Panc1 (cell line): ENCODE measurements around the gene CCDC124.

ENCODE experiments used
- CTCF ChIP-seq: fragments of 450-650 bp; IDR thresholded peaks from 2 replicates; pipeline ENCODE4 v1.5.1; 2017; ENCODE audit warnings: mild to moderate bottlenecking
- POLR2AphosphoS5 ChIP-seq: IDR thresholded peaks from 2 replicates; pipeline ENCODE4 v1.6.1; 2012; ENCODE audit warnings: mild to moderate bottlenecking, low read depth, low read length, moderate library complexity
- REST ChIP-seq, 2 experiments: IDR thresholded peaks; 2 replicates each; pipeline ENCODE4 v1.6.1; 2011 to 2012; ENCODE audit warnings: low read depth in 2 of 2, control low read depth in 1 of 2, low read length in 1 of 2, mild to moderate bottlenecking in 1 of 2, moderate library complexity in 1 of 2; ENCODE audit not compliant: insufficient read depth in 1 of 2
- SIN3A ChIP-seq: IDR thresholded peaks from 2 replicates; pipeline ENCODE4 v1.6.1; 2012; ENCODE audit warnings: low read depth, mild to moderate bottlenecking, low read length, moderate library complexity, borderline replicate concordance; ENCODE audit not compliant: insufficient read depth
- TCF7L2 ChIP-seq: IDR thresholded peaks from 2 replicates; pipeline ENCODE4 v1.6.1; 2011; ENCODE audit warnings: mild to moderate bottlenecking, low read depth, low read length, inconsistent platforms

GRCh38 chr19:17981611-17982010 lies 48.8 kb downstream of the CCDC124 start:
- no peak for TF ChIP-seq POLR2AphosphoS5
- TF ChIP-seq CTCF, result no peak
- no peak for TF ChIP-seq REST (IDR thresholded peaks at IDR 0.05; ENCODE audit: insufficient read depth in 1 of 2, low read depth in 2 of 2, low read length in 1 of 2)
- TF ChIP-seq SIN3A, result no peak
- TF ChIP-seq TCF7L2, result no peak
